Measurements from ENCODE around the gene CACNA1I.
A peak's percentile ranks its signal among the peaks of the same experiment; 100 is the strongest.

DNA sequence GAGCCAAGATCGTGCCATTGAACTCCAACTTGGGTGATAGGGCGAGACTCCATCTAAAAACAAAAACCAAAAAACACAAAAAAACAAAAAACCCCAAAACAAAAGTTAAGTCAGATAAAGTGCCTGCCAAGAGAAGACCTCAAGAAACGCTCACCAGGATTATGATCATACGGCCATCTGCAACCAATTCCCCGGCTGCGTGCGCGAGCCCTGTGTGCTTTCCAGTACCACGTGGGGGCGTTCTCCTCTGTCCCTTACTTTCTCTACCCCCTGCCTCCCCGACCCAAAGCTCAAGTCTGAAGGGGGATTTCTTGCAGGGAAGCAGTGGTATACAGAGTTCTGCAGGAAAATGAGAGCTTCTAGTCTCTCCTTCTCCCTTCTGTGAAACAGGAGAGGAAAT lies 27.5 kb upstream of the CACNA1I start:
- TF ChIP-seq, protein P1, sequence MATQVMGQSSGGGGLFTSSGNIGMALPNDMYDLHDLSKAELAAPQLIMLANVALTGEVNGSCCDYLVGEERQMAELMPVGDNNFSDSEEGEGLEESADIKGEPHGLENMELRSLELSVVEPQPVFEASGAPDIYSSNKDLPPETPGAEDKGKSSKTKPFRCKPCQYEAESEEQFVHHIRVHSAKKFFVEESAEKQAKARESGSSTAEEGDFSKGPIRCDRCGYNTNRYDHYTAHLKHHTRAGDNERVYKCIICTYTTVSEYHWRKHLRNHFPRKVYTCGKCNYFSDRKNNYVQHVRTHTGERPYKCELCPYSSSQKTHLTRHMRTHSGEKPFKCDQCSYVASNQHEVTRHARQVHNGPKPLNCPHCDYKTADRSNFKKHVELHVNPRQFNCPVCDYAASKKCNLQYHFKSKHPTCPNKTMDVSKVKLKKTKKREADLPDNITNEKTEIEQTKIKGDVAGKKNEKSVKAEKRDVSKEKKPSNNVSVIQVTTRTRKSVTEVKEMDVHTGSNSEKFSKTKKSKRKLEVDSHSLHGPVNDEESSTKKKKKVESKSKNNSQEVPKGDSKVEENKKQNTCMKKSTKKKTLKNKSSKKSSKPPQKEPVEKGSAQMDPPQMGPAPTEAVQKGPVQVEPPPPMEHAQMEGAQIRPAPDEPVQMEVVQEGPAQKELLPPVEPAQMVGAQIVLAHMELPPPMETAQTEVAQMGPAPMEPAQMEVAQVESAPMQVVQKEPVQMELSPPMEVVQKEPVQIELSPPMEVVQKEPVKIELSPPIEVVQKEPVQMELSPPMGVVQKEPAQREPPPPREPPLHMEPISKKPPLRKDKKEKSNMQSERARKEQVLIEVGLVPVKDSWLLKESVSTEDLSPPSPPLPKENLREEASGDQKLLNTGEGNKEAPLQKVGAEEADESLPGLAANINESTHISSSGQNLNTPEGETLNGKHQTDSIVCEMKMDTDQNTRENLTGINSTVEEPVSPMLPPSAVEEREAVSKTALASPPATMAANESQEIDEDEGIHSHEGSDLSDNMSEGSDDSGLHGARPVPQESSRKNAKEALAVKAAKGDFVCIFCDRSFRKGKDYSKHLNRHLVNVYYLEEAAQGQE (IDR thresholded peaks at IDR 0.05; ENCODE audit: low read depth) = no peak
- TF ChIP-seq EGR1 (IDR thresholded peaks at IDR 0.05) (no peak), YY1 (IDR thresholded peaks at IDR 0.05; ENCODE audit: low read depth) (no peak), RAD21 (IDR thresholded peaks at IDR 0.05; ENCODE audit: low read depth) (peak; percentile 68), EP300 (IDR thresholded peaks at IDR 0.05; ENCODE audit: borderline replicate concordance) (no peak), MAX (IDR thresholded peaks at IDR 0.05) (no peak), TAF1 (IDR thresholded peaks at IDR 0.05; ENCODE audit: low read depth) (no peak), TEAD4 (IDR thresholded peaks at IDR 0.05) (no peak), CREB1 (IDR thresholded peaks at IDR 0.05; ENCODE audit: low read depth) (no peak), FOXM1 (IDR thresholded peaks at IDR 0.05; ENCODE audit: borderline replicate concordance, low read depth) (no peak), ZBTB7A (IDR thresholded peaks at IDR 0.05; ENCODE audit: low read depth) (no peak), NFIC (IDR thresholded peaks at IDR 0.05) (no peak), CEBPB (IDR thresholded peaks at IDR 0.05) (no peak)
- TF ChIP-seq, protein P2, sequence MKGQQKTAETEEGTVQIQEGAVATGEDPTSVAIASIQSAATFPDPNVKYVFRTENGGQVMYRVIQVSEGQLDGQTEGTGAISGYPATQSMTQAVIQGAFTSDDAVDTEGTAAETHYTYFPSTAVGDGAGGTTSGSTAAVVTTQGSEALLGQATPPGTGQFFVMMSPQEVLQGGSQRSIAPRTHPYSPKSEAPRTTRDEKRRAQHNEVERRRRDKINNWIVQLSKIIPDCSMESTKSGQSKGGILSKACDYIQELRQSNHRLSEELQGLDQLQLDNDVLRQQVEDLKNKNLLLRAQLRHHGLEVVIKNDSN (IDR thresholded peaks at IDR 0.05) = no peak

Data from Ishikawa (cell line).